HT1080 (cell line): ENCODE measurements around the gene CXCL5. TPM values are rescaled to one million over a fixed set of nuclear protein-coding genes. Genes with fewer than 3 reads are reported as not detected.

Source experiments
- DNase-seq: peaks from one replicate; pipeline ENCODE4 v3.0.0-alpha.2; 2015; ENCODE audit warnings: low read depth
- polyA plus RNA-seq, 2 experiments: library from polyadenylated mRNA; depleted of rRNA; stranded (reverse); fragments of >200 nt; gene quantifications; 2 replicates each; pipeline ENCODE4 v1.2.3, GENCODE V29; 2015
- total RNA-seq: library from RNA; depleted of rRNA; stranded (reverse); fragments of >200 nt; shearing (Covaris generic); gene quantifications from 2 replicates; pipeline ENCODE4 v1.2.3, GENCODE V29; 2014; rRNA removed

The CXCL5 gene
- 0.10 TPM in 1 of 2 replicates, not detected in the other for total RNA-seq
- 0.03 TPM in 1 of 2 replicates, not detected in the other for polyA plus RNA-seq (2015; cell fraction: cytosol; rRNA removed)
- not detected in 2 replicates for polyA plus RNA-seq (2015; cell fraction: nucleus; rRNA removed)

GRCh38 chr4:73998040-73999011, at the start of gene CXCL5:
Gene CXCL5 (minus strand): TSS chr4:73998677. CDS start chr4:73998581, 96 bp downstream.
- DNase-seq: no peak

- no peak for DNase-seq
Measured at GRCh38 chr4:74047152-74047551, 48.7 kb upstream of the CXCL5 start.

DNA sequence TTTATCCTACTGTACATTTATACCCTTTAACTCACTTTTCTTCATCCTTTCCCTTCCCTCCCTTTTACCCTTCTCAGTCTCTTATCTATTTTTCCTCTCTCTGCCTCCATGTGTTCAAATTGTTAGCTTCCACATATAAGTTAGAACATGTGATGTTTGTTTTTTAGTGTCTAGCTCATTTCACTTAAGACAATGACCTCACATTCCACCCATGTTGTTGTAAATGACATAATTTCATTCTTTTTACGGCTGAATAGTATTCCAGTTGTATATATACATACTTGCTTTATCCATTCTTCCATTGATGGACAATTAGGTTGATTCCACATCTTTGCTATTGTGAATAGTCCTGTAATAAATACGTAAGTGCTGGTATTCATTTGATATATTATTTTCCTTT, 47.3 kb upstream of the CXCL5 start:
- no peak for DNase-seq

GRCh38 chr4:74045247-74045646, 46.8 kb upstream of the CXCL5 start:
- no peak for DNase-seq

GRCh38 chr4:74044677-74045076, 46.2 kb upstream of the CXCL5 start:
- peak; percentile 54 for DNase-seq

GRCh38 chr4:74042681-74043080, 44.2 kb upstream of the CXCL5 start:
- no peak for DNase-seq

DNA sequence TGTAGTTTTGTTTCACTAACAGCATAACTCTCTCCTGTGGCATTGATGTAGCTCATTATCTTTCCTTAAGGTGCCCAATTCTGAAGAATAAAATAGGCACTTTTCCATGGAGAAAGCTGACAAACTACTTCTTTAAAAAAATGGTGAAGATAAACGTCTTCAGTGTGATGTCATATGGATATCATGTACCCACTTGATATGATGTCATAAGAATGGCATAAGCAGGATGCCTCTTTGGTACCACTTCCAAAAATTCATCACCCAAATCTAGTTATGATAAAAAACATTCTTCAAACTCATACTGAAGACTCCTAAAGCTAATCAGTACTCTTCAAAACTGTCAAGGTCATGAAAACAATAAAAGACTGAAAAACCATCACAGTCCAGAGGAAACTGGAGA, 42.9 kb upstream of the CXCL5 start:
- no peak for DNase-seq

GRCh38 chr4:74039315-74039763, 40.9 kb upstream of the CXCL5 start:
- peak; percentile 18 for DNase-seq

GRCh38 chr4:74038425-74039314, 40.2 kb upstream of the CXCL5 start, which contains the start of gene CXCL3:
Gene CXCL3 (minus strand): TSS chr4:74038689. CDS start chr4:74038611, 78 bp downstream.
- peak; percentile 84 for DNase-seq

DNA sequence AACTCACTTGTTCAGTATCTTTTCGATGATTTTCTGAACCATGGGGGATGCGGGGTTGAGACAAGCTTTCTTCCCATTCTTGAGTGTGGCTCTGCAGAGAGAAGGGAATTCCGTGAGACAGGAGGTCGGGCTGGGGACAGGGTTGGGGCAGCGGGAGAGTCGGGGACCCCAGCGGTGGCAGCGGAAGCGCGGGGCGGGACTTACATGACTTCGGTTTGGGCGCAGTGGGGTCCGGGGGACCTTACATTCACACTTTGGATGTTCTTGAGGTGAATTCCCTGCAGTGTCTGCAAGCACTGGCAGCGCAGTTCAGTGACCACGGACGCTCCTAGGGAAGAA, 39.6 kb upstream of the CXCL5 start:
- no peak for DNase-seq

- DNase-seq: no peak
Measured at GRCh38 chr4:74037076-74037955, 38.8 kb upstream of the CXCL5 start.

DNA sequence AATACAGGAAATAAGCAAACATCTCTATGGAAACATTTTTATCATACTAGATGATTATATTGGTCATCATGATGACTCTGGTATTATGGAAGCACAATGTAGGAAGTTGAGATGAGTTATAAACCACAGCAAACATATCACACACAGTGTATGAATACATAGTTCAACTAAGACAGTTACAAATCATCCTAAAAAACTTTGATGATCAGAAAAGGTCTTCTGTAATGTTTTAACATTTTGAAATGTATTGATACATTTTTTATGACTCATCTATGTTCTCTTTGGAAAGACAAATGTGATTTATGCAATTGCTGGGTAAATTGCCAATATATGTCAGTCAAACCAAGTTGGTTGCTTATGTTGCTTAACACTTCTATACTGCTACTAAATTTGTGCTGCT, 35.3 kb upstream of the CXCL5 start:
- peak; percentile 68 for DNase-seq

GRCh38 chr4:74032064-74032463, 33.6 kb upstream of the CXCL5 start:
- DNase-seq: peak; percentile 73

DNA sequence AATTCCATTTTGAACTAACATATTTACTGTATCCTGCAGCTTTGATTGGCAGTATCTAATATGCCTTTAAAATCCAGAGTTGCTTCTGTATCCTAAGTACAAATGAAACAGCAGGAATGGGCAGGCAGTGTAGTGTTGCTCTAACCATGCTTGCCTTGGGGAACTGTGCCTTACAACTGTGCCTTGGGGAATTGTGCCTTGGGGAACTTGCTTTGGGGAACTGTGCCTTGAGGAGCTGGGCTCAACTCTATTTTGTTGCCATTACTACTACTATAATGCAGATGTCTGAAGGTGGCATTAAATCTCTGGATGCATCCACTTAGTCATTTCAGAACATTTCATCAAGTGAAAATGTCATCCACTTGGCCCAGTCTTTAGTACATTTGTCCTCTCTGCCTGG, 33.1 kb upstream of the CXCL5 start:
- DNase-seq: no peak

DNA sequence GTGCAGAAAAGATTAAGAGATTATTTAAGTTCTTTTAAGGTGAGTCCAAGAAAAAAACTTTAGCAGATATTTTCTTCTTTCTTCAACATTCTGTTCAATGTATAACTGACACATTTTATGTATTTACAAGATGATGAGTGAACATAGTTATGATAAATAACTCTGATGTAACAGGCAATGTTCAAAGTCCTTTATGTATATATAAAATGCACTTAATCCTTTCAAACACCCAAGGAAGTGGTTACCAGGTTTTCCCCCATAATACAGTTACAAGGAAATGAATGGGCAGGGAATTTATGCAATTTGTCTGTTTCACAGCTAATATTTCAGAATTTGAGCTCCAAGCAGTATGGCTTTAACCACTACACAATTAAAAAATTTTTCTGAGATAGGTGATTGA, 31.8 kb upstream of the CXCL5 start:
- no peak for DNase-seq

DNA sequence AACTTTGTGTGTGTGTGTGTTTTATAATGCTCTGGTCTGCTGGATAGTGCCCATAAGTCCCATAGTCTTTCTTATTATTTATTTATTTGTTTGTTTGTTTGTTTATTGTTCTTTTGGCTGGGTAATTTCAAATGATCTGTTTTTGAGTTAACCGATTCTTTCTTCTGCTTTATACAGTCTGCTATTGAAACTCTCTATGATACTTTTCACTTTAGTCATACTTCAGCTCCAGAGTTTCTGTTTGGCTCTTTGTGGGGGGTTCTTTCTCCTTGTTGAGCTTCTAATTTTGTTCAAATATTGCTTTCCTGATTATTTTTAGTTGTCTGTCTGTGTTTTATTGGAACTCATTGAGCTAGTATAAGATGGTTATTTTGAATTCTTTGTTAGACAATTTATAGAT, 30.0 kb upstream of the CXCL5 start:
- DNase-seq: no peak

DNA sequence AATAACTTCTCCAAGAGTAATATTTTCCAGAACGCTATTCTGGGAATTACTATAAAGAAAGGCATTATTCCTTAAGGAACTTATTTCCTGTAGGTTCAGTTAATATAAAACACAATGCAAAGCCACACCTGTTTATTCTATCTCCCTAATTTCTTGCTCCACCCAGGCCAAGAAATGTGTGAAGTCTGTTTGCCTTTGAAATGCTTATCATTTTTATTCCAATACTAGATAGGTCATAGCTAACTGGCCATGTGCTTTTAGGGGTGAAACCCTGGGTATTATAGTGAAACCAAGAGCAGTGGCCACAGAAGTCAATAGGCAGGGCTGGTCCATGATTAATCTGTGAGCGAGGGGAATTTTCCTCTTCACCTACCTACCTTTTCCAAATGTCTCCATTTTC, 25.2 kb upstream of the CXCL5 start:
- DNase-seq: no peak

DNA sequence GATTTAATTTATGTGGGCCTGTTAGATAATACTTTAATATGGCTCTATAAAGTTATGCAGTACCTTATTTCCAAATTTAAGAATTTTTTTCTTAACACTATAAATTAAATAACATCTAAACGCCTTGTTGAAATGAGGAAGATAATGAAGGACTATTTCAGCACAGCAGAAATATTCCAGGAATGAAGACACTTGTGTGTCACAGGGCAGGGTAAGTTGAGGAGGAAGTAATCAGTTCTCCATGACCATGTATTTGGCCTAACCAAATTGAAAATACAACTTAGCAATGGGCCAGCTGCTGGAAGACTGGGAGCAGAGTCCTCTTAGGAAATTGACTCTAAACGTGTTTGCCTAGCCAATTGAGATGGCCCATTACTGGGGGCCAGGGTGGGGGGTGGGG, 23.1 kb upstream of the CXCL5 start:
- no peak for DNase-seq

DNA sequence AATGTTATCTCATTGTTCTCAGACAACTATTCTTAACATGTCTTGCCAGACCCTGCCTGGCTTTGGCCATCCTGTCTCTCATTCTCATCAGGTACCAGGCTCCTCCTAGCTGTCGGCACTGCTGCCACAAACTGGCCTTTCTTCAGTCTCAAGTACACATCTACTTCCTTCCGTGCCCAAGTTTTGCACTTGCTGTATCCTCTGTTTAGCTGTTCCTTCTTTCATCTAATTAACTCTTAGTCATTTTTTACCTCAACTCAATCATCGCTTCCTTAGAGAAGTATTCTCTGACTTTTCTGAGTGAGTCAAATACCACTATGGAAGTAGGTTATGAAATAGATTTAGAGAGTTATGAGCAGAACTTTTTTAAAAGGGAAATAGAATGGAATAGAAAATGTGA, 20.3 kb upstream of the CXCL5 start:
- DNase-seq: peak; percentile 16

- DNase-seq: no peak
Measured at GRCh38 chr4:74018116-74018515, 19.6 kb upstream of the CXCL5 start.

- peak; percentile 57 for DNase-seq
Measured at GRCh38 chr4:74016068-74016467, 17.6 kb upstream of the CXCL5 start.
